ENCODE results near the gene LBH. TPM values are rescaled to one million over a fixed set of nuclear protein-coding genes. Genes with fewer than 3 reads are reported as not detected.
A peak's percentile ranks its signal among the peaks of the same experiment; 100 is the strongest.

LBH gene
- total and polyA plus RNA-seq, 2 experiments from 2014 or later, result 54.1 to 75.9 TPM

GRCh38 chr2:30276455-30276911 is 45.1 kb downstream of the LBH start:
- 77% methylated on average over 4 of the region's 4 CpGs for WGBS (ENCODE audit: low lambda C conversion rate, missing lambda C conversion rate)
- no peak for DNase-seq (ENCODE audit: low spot score)
- no peak overlapping the region for H3K27ac ChIP-seq
- no peak overlapping the region for H3K4me3 ChIP-seq
- H3K27me3 ChIP-seq, result no peaks in the 10 kb centered on the region
- no peaks in the 10 kb centered on the region for H3K36me3 ChIP-seq (replicated peaks; ENCODE audit: insufficient read depth, low read depth)
- H3K4me2 ChIP-seq, result no peak overlapping the region
- H3K9me3 ChIP-seq (ENCODE audit: low read depth), result no peaks in the 10 kb centered on the region
- H3K9me2 ChIP-seq (replicated peaks; ENCODE audit: insufficient read depth), result no peaks in the 10 kb centered on the region
- peaks cover 26% of the 10 kb centered on the region for H3K4me1 ChIP-seq (ENCODE audit: insufficient read depth)
- H4K20me1 ChIP-seq (ENCODE audit: insufficient read depth, poor library complexity, severe bottlenecking), result no peaks in the 10 kb centered on the region
- no peak overlapping the region for H2AFZ ChIP-seq
- TF ChIP-seq EZH2phosphoT487 (IDR thresholded peaks at IDR 0.05; ENCODE audit: low read depth, severe bottlenecking, unreplicated experiment) (no peak), EZH2 (IDR thresholded peaks at IDR 0.05; ENCODE audit: borderline replicate concordance) (no peak)
- H3K79me2 ChIP-seq, result no peaks in the 10 kb centered on the region

GRCh38 chr2:30277582-30277981 is 46.2 kb downstream of the LBH start:
- WGBS (ENCODE audit: low lambda C conversion rate, missing lambda C conversion rate), result 96% methylated on average over 3 of the region's 3 CpGs
- no peaks in the 10 kb centered on the region for H3K27me3 ChIP-seq
- H3K9me3 ChIP-seq (ENCODE audit: low read depth), result no peaks in the 10 kb centered on the region

GRCh38 chr2:30278419-30278818 is 47.1 kb downstream of the LBH start:
- Histone ChIP-seq H3K79me2 (no peaks in the 10 kb centered on the region), H2AFZ (no peak overlapping the region), H3K4me2 (no peak overlapping the region), H3K27ac (no peak overlapping the region), H3K4me3 (no peak overlapping the region), H3K9me3 (ENCODE audit: low read depth) (no peaks in the 10 kb centered on the region), H3K4me1 (ENCODE audit: insufficient read depth) (peaks cover 18% of the 10 kb centered on the region), H3K27me3 (no peaks in the 10 kb centered on the region), H3K36me3 (replicated peaks; ENCODE audit: insufficient read depth, low read depth) (no peaks in the 10 kb centered on the region), H4K20me1 (ENCODE audit: insufficient read depth, poor library complexity, severe bottlenecking) (no peaks in the 10 kb centered on the region), H3K9me2 (replicated peaks; ENCODE audit: insufficient read depth) (no peaks in the 10 kb centered on the region)
- no peak for DNase-seq (ENCODE audit: low spot score)
- TF ChIP-seq CTCF (IDR thresholded peaks at IDR 0.05; ENCODE audit: poor library complexity) (no peak), EZH2phosphoT487 (IDR thresholded peaks at IDR 0.05; ENCODE audit: low read depth, severe bottlenecking, unreplicated experiment) (no peak), EZH2 (IDR thresholded peaks at IDR 0.05; ENCODE audit: borderline replicate concordance) (no peak)
- 94% methylated on average over 1 of the region's 1 CpG for WGBS (ENCODE audit: low lambda C conversion rate, missing lambda C conversion rate)

More at GRCh38 chr2:30277582-30277981, 46.2 kb downstream of the LBH start:
- Histone ChIP-seq H3K4me1 (ENCODE audit: insufficient read depth) (peaks cover 25% of the 10 kb centered on the region), H3K79me2 (no peaks in the 10 kb centered on the region), H3K27ac (no peak overlapping the region), H3K36me3 (replicated peaks; ENCODE audit: insufficient read depth, low read depth) (no peaks in the 10 kb centered on the region), H3K4me2 (no peak overlapping the region), H3K9me2 (replicated peaks; ENCODE audit: insufficient read depth) (no peaks in the 10 kb centered on the region), H4K20me1 (ENCODE audit: insufficient read depth, poor library complexity, severe bottlenecking) (no peaks in the 10 kb centered on the region), H2AFZ (no peak overlapping the region), H3K4me3 (no peak overlapping the region)
- no peak for DNase-seq (ENCODE audit: low spot score)
- TF ChIP-seq EZH2phosphoT487 (IDR thresholded peaks at IDR 0.05; ENCODE audit: low read depth, severe bottlenecking, unreplicated experiment), result no peak
- TF ChIP-seq CTCF (IDR thresholded peaks at IDR 0.05; ENCODE audit: poor library complexity), result no peak
- no peak for TF ChIP-seq EZH2 (IDR thresholded peaks at IDR 0.05; ENCODE audit: borderline replicate concordance)

- Histone ChIP-seq H3K27me3 (no peaks in the 10 kb centered on the region), H2AFZ (no peak overlapping the region), H4K20me1 (ENCODE audit: insufficient read depth, poor library complexity, severe bottlenecking) (no peaks in the 10 kb centered on the region), H3K4me3 (no peak overlapping the region), H3K36me3 (replicated peaks; ENCODE audit: insufficient read depth, low read depth) (no peaks in the 10 kb centered on the region), H3K27ac (no peak overlapping the region), H3K9me3 (ENCODE audit: low read depth) (no peaks in the 10 kb centered on the region), H3K4me2 (no peak overlapping the region), H3K4me1 (ENCODE audit: insufficient read depth) (no peaks in the 10 kb centered on the region), H3K79me2 (no peaks in the 10 kb centered on the region), H3K9me2 (replicated peaks; ENCODE audit: insufficient read depth) (no peaks in the 10 kb centered on the region)
- TF ChIP-seq EZH2phosphoT487 (IDR thresholded peaks at IDR 0.05; ENCODE audit: low read depth, severe bottlenecking, unreplicated experiment) (no peak), EZH2 (IDR thresholded peaks at IDR 0.05; ENCODE audit: borderline replicate concordance) (no peak), CTCF (IDR thresholded peaks at IDR 0.05; ENCODE audit: poor library complexity) (no peak)
- 64% methylated on average over 8 of the region's 8 CpGs for WGBS (ENCODE audit: low lambda C conversion rate, missing lambda C conversion rate)
- DNase-seq (ENCODE audit: low spot score), result peak; percentile 26
These were observed 49.5 kb downstream of the LBH start for GRCh38 chr2:30280596-30281434.
